T-helper 1 cell (primary cell): ENCODE data around the gene LMO7.

Experiments used
- DNase-seq, 5 donors: peaks; one replicate each; pipeline ENCODE4 v3.0.0-alpha.2; 2012 to 2020
- total RNA-seq, 4 donors: gene quantifications; one replicate each; lab custom pipeline; 2026; lab: John Stamatoyannopoulos, UW

Gene LMO7
- 18.6 to 41.2 (median 34.8) reads per million in 4 donors for total RNA-seq

DNA sequence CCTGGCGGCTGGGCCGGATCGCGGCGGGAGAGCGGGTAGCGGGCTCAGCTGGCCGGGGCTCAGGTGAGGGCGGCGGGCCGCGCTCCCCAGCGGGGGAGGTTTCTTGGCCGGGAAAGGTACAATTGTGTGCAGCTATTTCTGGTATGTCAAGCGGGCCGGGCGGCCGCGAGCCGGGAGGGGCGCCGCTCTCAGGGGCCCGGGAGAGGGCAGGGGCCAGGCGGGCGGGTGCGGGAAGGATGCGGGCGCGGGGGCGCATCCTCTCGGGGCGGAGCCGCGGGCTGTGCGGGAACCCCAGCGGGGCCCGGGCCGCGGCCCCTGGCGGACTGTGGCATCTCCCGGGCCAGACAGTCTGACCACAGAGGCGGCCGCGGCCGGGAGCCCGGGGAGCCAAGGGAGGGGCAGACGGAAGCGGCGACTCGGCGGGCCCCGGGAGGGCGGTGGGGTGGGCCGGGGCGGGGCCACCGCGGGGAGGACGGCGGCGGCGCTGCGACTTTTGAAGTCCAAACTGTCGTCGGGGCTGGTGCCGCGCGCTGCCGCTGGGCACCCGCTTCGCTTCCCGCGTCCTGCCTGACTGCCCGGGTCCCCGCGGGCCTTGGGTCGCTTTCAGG, at the start of gene LMO7:
LMO7 (plus strand) TSS at position 503 of the 608 bp plus-strand sequence. CDS start 328 bp downstream, outside the sequence.
- peak in 4 of 5 donors; percentile 35 to 56 (median 52) for DNase-seq

- no peak for DNase-seq
These were observed 48.5 kb upstream of the LMO7 start for GRCh38 chr13:75587679-75588078.

- no peak for DNase-seq
These were observed 39.4 kb upstream of the LMO7 start for GRCh38 chr13:75596657-75597182.

DNA sequence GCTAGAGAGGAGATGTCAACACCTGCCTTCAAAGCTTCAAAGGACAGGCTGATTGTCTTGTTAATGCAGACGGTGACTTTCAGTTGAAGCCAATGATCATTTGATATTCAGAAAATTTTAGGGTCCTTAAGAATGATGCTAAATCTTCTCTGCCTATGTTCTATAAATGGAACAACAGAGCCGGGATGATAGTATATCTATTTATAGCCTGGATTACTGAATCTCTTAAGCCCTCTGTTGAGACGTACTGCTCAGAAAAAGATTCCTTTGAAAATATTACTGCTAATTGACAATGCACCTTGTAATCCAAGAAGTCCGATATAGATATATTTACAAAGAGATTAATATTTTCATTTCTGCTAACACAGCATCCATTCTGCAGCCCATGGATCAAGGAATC, 35.8 kb upstream of the LMO7 start:
- no peak for DNase-seq

DNA sequence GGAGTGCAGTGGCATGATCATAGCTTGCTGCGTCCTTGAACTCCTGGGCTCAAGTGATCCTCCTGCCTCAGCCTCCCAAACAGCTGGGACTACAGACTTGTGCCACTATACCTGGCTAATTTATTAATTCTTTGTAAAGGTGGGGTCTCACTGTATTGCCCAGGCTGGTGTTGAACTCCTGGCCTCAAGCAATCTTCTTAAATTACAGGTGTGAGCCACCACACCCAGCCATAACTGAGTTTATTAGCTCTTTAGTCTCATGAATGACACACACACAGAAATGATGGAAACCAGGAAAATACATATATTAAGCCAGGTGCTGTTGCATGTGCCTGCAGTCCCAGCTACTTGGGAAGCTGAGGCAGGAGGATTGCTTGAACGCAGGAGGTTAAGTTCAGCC, 33.1 kb upstream of the LMO7 start:
- no peak for DNase-seq

- no peak for DNase-seq
These were observed 28.7 kb upstream of the LMO7 start for GRCh38 chr13:75607447-75607846.

- DNase-seq = no peak
These were observed 25.7 kb upstream of the LMO7 start for GRCh38 chr13:75610466-75610865.

GRCh38 chr13:75612354-75612753, 23.8 kb upstream of the LMO7 start:
- no peak for DNase-seq

GRCh38 chr13:75617230-75617629, 18.9 kb upstream of the LMO7 start:
- DNase-seq = no peak

GRCh38 chr13:75618308-75618707, 17.8 kb upstream of the LMO7 start:
- DNase-seq = no peak

- DNase-seq = no peak
These were observed 16.1 kb upstream of the LMO7 start for GRCh38 chr13:75620020-75620419.

- no peak for DNase-seq
These were observed 15.0 kb upstream of the LMO7 start for GRCh38 chr13:75621147-75621546.

GRCh38 chr13:75628801-75629200, 7.3 kb upstream of the LMO7 start:
- DNase-seq = no peak

DNA sequence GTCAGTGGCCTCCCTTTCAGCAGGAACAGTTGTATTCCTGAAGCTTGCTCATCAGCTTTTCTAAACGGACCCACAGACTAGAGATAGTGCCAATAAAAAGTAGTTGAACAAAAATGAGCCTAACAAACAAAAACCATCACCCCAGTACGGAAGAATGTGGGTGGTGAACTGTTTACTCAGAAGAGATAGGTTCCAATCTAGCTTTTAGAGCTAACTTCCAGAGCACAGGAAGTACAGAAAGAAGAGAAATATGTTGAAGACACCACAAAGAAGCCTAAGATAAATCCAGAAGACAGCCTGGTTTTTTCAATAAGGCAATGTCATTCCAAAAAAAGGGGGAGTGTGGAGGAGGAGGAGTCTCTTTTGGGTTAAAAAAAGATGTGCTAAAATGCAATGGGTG, 2.8 kb upstream of the LMO7 start:
- DNase-seq = no peak

- peak in 2 of 5 donors; percentile 5 to 15 for DNase-seq
These were observed 866 bp upstream of the LMO7 start for GRCh38 chr13:75635101-75635827.

DNA sequence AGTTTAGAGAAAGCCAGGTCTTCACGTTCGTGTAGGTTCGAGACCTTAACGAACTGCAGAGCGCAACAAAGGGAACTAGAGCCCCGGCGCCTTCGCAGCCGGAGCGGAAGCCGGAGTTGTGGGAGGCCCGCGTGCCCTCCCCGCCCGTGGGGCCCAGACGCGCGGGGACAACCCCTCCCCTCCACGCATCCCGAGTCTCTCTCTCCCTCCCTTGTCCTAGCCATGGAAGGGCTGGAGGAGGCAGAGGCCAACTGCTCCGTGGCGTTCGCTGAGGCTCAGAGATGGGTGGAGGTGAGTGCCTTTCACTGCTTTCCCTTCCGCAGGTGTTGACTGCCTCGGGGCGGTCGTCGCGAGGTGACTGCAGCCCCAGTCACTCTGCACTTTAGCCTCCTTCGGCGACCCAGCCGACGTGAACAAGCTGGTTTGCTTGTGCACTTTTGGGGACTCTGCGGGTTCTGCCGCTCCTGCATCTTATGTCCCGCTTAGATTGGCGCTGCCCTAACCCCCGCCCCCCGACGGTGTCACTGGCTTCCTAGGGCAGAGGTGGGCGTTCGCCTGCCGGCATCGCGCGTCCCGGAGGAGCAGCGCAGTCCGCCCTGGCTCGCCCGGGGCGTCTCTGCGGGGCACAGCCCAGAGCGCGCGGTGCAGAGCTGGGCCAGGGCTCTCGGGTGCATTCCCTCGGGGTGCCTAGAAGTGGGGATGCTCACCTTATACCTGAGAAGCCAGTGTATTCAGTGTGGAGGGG, 478 bp downstream of the LMO7 start:
- DNase-seq = peak; percentile 10 to 53 (median 18)

- no peak for DNase-seq
These were observed 1.1 kb downstream of the LMO7 start for GRCh38 chr13:75637181-75637750.

DNA sequence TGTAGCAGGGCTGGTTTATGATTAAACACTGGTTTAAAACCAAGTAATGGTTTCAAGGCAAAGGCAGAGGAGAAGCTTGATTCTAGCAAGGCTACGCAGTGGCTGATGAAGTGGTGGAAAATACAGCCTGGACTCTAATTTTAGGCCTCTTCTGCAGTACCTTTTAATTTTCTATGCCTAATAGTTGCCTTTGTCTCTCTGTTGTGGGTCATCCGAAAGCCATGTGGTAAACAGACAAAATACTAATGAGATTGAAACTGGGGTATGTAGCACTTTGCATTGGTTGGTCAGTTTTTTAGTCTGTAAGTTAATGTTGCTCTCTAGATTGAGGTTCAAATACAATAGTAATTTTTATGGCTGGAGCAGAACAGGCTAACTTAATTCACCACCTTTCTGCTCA, 3.3 kb downstream of the LMO7 start:
- no peak for DNase-seq

- DNase-seq = no peak
These were observed 4.9 kb downstream of the LMO7 start for GRCh38 chr13:75641026-75641425.

DNA sequence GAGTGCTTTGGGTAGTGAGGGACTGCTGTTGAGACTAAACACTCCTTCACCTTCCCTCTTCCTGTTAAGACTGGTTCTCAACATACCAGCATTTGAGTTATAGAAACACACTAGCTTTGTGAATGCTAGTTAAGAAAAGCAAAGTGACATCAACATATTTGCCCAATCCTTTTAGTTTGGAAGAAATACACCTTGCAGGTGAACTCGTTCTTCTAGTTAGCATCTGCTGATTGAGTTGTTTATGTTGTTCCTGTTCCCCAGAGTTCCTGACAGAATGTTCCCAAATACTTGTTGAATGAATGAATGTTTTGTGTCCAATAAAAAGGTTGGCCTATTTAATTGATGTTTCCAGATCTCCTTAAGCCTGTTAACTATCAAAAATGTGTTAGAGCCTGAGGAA, 7.1 kb downstream of the LMO7 start:
- no peak for DNase-seq

DNA sequence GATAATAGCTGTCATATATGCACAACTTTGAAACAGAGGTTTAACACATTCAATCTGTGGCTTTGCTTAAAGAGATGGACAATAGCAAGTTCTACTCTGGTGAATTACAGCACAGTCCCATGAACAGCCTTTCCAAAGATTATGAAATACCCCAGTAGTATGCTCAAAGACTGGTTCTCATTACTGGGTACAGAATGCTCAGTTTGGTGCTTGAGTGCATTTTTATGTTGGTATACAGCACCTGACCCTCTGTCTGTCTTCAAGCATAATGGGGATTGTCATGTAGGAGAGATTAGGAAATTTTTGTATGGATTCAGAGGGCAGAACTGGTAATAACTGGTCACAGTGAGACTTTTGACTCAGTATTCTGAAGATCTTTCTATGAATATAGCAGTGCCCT, 7.6 kb downstream of the LMO7 start:
- no peak for DNase-seq

DNA sequence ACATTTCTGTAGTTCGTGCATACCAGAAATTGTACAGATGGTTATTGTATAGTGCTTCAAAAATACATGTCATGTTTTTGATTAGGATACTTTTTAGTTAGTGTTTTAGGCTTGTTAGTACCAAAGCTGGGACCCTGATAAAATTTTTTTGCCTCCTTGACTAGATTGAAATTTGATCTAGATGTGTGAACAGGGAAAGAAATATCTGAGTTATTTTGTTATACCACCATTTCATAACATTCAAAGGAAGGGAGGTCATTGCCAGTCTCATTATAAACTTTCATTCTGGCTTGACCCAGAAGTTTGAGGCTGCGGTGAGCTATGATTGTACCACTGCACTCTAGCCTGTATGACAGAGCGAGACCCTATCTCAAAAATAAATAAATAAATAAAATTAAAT, 9.0 kb downstream of the LMO7 start:
- no peak for DNase-seq

GRCh38 chr13:75647126-75647784, 11.1 kb downstream of the LMO7 start:
- no peak for DNase-seq
